Body of pancreas (tissue), 4 donors: ENCODE measurements around the gene MTERF4.

Source experiments
- POLR2A ChIP-seq, 3 donors: fragments of 450-650 bp; IDR thresholded peaks; one replicate each; pipeline ENCODE4 v1.6.1; 2016; ENCODE audit warnings: antibody characterized with exemption in 3 of 3, mild to moderate bottlenecking in 2 of 3
- TF ChIP-seq, protein P1 (sequence below), 7 experiments: fragments of 450-650 bp in 4 of 7; fragments of 200-600 bp in 3 of 7; sonication (generic) in 3 of 7; IDR thresholded peaks; one replicate each; pipeline ENCODE4 v1.5.1; 2016 to 2019; ENCODE audit warnings: antibody characterized with exemption in 7 of 7

DNA sequence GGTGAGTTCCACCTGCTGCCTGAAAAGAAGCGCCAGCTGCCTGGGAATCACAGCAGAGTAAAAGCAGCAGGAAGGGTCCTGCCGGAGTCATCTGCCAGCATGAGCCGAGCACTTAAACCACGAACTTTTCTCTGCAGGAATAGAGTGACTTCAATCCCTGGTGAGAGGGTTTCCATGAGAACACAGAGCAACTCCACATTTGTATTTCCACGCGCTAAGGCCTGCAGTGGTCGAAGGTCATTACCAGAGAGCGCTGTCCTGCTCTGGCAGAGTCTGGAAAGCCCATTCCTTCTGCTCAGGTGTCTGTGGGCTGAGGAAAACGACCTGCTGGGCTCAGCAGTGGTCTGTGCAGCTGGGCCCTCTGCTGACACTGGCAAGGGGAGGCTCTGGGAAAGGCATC is 40.5 kb upstream of the MTERF4 start:
- TF ChIP-seq POLR2A (IDR thresholded peaks at IDR 0.05), result no peak
- TF ChIP-seq, protein P1, sequence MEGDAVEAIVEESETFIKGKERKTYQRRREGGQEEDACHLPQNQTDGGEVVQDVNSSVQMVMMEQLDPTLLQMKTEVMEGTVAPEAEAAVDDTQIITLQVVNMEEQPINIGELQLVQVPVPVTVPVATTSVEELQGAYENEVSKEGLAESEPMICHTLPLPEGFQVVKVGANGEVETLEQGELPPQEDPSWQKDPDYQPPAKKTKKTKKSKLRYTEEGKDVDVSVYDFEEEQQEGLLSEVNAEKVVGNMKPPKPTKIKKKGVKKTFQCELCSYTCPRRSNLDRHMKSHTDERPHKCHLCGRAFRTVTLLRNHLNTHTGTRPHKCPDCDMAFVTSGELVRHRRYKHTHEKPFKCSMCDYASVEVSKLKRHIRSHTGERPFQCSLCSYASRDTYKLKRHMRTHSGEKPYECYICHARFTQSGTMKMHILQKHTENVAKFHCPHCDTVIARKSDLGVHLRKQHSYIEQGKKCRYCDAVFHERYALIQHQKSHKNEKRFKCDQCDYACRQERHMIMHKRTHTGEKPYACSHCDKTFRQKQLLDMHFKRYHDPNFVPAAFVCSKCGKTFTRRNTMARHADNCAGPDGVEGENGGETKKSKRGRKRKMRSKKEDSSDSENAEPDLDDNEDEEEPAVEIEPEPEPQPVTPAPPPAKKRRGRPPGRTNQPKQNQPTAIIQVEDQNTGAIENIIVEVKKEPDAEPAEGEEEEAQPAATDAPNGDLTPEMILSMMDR (IDR thresholded peaks at IDR 0.05), result no peak
